Measurements from ENCODE around the gene TAOK3. TPM values are rescaled to one million over a fixed set of nuclear protein-coding genes. Genes with fewer than 3 reads are reported as not detected.

The TAOK3 gene
- total RNA-seq, 1 donor from 2014 or later, result 1.1 TPM

DNA sequence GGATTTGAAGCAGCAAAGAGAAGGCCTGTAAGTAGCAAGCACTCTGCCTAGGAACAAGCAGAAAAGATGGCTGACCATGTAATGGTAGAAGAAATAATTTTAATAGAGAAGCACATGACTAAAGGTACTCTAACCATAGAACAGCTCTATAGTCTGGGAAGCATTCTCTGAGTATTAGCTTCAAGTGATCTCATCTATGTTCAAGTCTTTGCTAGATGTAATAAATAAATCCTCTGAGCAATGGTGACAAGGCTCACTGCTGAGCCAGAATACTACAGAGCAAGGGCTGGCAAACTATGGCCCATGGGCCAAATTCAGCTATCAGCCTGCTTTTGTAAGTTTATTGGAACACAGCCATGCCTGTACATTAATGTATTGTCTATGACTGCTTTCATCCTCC, 152.0 kb downstream of the TAOK3 start:
- Histone ChIP-seq H3K4me1 (peaks cover 3% of the 10 kb centered on the region), H3F3A (ENCODE audit: low read depth) (no peaks in the 10 kb centered on the region), H4K20me1 (ENCODE audit: low read depth) (no peaks in the 10 kb centered on the region), H3K9ac (no peak overlapping the region), H3K27ac (no peak overlapping the region), H3K79me2 (ENCODE audit: low read depth) (no peaks in the 10 kb centered on the region), H3K9me3 (ENCODE audit: low read depth) (no peaks in the 10 kb centered on the region), H3K36me3 (no peaks in the 10 kb centered on the region), H3K4me2 (no peak overlapping the region), H2AFZ (replicated peaks) (peak overlapping the region; percentile 91), H3K4me3 (no peak overlapping the region), H3K27me3 (no peaks in the 10 kb centered on the region)
- Mint-ChIP-seq H3K4me3 (no peak overlapping the region), H3K27me3 (ENCODE audit: insufficient read depth, low read depth) (no peaks in the 10 kb centered on the region), H3K36me3 (no peaks in the 10 kb centered on the region), H3K27ac (no peak overlapping the region), H3K9me3 (no peaks in the 10 kb centered on the region), H3K4me1 (peaks cover 5% of the 10 kb centered on the region)
- no peak for DNase-seq (ENCODE audit: low spot score)
- TF ChIP-seq EZH2phosphoT487 (IDR thresholded peaks at IDR 0.05), result no peak
- no peak for TF ChIP-seq EZH2 (IDR thresholded peaks at IDR 0.05)
- TF ChIP-seq, protein P1, sequence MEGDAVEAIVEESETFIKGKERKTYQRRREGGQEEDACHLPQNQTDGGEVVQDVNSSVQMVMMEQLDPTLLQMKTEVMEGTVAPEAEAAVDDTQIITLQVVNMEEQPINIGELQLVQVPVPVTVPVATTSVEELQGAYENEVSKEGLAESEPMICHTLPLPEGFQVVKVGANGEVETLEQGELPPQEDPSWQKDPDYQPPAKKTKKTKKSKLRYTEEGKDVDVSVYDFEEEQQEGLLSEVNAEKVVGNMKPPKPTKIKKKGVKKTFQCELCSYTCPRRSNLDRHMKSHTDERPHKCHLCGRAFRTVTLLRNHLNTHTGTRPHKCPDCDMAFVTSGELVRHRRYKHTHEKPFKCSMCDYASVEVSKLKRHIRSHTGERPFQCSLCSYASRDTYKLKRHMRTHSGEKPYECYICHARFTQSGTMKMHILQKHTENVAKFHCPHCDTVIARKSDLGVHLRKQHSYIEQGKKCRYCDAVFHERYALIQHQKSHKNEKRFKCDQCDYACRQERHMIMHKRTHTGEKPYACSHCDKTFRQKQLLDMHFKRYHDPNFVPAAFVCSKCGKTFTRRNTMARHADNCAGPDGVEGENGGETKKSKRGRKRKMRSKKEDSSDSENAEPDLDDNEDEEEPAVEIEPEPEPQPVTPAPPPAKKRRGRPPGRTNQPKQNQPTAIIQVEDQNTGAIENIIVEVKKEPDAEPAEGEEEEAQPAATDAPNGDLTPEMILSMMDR (IDR thresholded peaks at IDR 0.05), result no peak

DNA sequence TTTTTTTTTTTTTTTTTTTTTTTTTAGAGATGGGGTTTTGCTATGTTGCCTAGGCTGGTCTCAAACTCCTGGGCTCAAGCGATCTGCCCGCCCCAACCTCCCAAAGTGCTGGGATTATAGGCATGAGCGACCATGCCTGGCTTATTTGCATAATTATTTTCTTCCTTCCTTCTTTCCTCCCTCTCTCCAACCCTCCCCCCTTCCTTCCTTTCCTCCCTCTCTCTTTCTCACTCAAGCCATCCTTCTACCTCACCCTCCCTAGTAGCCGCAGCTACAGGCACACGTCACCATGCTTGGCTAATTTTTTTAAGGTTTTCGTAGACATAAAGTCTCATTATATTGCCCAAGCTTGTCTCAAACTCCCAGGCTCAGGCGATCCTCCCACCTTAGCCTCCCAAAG, 152.9 kb downstream of the TAOK3 start:
- Histone ChIP-seq H3F3A (ENCODE audit: low read depth) (no peaks in the 10 kb centered on the region), H3K27ac (no peak overlapping the region), H3K36me3 (no peaks in the 10 kb centered on the region), H4K20me1 (ENCODE audit: low read depth) (no peaks in the 10 kb centered on the region), H3K79me2 (ENCODE audit: low read depth) (no peaks in the 10 kb centered on the region), H2AFZ (replicated peaks) (no peak overlapping the region), H3K9me3 (ENCODE audit: low read depth) (no peaks in the 10 kb centered on the region), H3K4me2 (no peak overlapping the region), H3K4me3 (no peak overlapping the region), H3K9ac (no peak overlapping the region), H3K4me1 (peaks cover 3% of the 10 kb centered on the region), H3K27me3 (no peaks in the 10 kb centered on the region)
- TF ChIP-seq EZH2phosphoT487 (IDR thresholded peaks at IDR 0.05) (no peak), EZH2 (IDR thresholded peaks at IDR 0.05) (no peak)
- TF ChIP-seq, protein P1 (IDR thresholded peaks at IDR 0.05), result no peak
- DNase-seq (ENCODE audit: low spot score), result no peak
- no peak overlapping the region for H3K27ac Mint-ChIP-seq
- no peak overlapping the region for H3K4me3 Mint-ChIP-seq
- H3K4me1 Mint-ChIP-seq, result peaks cover 5% of the 10 kb centered on the region
- no peaks in the 10 kb centered on the region for H3K9me3 Mint-ChIP-seq
- no peaks in the 10 kb centered on the region for H3K36me3 Mint-ChIP-seq
- H3K27me3 Mint-ChIP-seq (ENCODE audit: insufficient read depth, low read depth), result no peaks in the 10 kb centered on the region

DNA sequence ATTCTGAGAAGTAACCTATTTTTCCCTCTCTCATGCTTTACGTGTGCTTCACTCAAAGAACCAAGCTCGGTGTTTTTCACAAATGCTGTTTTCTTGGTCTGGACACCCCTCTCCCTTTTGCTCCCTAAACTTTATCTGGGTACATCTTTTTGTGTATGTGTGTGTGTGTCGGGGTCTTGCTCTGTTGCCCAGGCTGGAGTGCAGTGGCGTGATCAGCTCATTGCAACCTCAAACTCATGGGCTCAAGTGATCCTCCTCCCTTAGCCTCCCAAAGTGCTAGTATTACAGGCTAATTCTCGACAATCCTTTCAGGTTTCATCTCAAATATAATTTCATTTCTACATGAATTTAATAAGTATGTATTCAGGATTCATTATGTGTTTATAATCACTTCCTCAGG, 153.6 kb downstream of the TAOK3 start:
- no peak overlapping the region for H3K4me3 Mint-ChIP-seq
- H3K4me2 ChIP-seq, result no peak overlapping the region
- no peak overlapping the region for H2AFZ ChIP-seq (replicated peaks)
- no peaks in the 10 kb centered on the region for H3K79me2 ChIP-seq (ENCODE audit: low read depth)
- H3F3A ChIP-seq (ENCODE audit: low read depth), result no peaks in the 10 kb centered on the region
- DNase-seq (ENCODE audit: low spot score), result no peak
- no peaks in the 10 kb centered on the region for H3K9me3 ChIP-seq (ENCODE audit: low read depth)
- H3K4me1 ChIP-seq, result peaks cover 3% of the 10 kb centered on the region
- H4K20me1 ChIP-seq (ENCODE audit: low read depth), result no peaks in the 10 kb centered on the region
- H3K27ac ChIP-seq, result no peak overlapping the region
- H3K36me3 ChIP-seq, result no peaks in the 10 kb centered on the region
- no peaks in the 10 kb centered on the region for H3K9me3 Mint-ChIP-seq
- H3K36me3 Mint-ChIP-seq, result no peaks in the 10 kb centered on the region
- no peak overlapping the region for H3K4me3 ChIP-seq
- TF ChIP-seq, protein P1 (IDR thresholded peaks at IDR 0.05), result no peak
- TF ChIP-seq EZH2 (IDR thresholded peaks at IDR 0.05), result no peak
- TF ChIP-seq EZH2phosphoT487 (IDR thresholded peaks at IDR 0.05), result no peak
- no peak overlapping the region for H3K27ac Mint-ChIP-seq
- no peaks in the 10 kb centered on the region for H3K27me3 ChIP-seq
- H3K4me1 Mint-ChIP-seq, result peaks cover 5% of the 10 kb centered on the region
- H3K27me3 Mint-ChIP-seq (ENCODE audit: insufficient read depth, low read depth), result no peaks in the 10 kb centered on the region
- no peak overlapping the region for H3K9ac ChIP-seq
